ENCODE measurements around the gene ZNF354C.

Gene ZNF354C

GRCh38 chr5:179127136-179128040, 67.2 kb downstream of the ZNF354C start:
- no peak for DNase-seq (ENCODE audit: low read depth)

GRCh38 chr5:179128041-179128365, 67.8 kb downstream of the ZNF354C start:
- DNase-seq (ENCODE audit: low read depth): no peak

DNA sequence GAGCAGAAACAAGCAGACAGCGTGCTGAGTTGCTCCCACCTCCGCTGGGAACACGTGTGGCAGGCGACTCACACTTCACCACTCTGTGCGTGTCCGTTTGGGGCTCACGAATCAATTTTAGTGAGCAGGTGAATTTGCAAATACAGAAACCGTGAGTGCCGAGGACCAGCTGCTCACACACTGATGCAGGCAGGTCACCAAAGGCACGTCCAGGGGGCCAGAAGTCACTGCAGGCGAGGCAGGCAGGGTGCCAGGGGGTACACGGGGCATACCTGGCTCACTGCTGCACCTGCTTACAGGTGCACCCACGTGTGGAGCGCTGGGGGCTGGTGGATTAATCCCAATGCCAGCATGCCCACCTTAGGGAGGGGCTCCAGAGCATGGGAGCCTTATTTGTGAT, 68.8 kb downstream of the ZNF354C start:
- DNase-seq (ENCODE audit: low read depth): no peak

DNA sequence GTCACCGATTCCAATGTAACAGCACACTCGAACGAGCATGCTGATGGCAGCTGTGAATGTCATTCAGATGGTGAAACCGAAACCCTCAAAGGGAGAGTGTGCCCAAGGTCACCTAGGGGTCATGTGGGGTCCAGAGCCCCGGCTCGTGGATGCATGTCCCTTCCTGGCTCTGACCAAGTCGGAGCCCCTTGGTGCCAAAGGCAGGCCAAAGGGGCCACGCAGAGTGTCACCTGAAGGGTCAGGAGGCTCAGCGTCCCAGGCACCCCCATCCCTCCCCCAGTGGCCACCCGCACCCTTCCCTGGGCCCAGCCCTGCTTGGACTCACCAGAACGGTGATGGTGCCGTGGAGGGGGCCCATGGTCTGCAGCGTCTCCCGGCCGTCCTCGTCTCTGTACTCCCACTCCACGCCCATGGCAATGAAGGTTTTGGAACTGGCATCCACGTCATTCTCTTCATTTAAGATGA, 69.5 kb downstream of the ZNF354C start:
- no peak for DNase-seq (ENCODE audit: low read depth)

DNA sequence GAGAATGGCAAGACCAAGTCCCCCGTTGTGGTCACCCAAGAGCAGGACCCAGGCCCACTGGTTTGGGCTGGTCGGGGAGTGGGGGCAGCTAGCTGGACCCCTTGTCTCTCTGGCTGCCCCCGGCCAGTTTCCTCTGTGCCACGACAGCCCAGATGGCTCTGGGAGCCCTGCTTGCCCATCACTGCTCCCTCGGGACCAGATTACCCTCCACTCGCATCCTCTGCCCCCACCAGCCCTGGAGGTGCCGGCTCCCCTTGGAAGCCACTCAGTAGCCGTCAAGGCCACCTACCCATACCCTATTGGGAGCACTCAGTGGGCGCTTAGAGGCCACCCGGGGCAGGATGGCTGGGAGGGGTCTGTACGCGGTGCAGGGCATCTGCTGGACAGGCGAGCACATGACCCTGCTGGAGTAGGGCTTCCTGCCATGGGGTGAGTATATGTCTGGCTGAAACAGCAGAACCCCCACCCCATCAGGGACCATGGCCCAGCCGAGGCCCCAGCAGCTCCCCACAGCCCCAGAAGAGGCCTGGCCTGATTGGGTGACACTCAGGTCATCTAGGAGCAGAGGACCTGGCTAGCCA, 70.0 kb downstream of the ZNF354C start:
- DNase-seq (ENCODE audit: low read depth): no peak

DNA sequence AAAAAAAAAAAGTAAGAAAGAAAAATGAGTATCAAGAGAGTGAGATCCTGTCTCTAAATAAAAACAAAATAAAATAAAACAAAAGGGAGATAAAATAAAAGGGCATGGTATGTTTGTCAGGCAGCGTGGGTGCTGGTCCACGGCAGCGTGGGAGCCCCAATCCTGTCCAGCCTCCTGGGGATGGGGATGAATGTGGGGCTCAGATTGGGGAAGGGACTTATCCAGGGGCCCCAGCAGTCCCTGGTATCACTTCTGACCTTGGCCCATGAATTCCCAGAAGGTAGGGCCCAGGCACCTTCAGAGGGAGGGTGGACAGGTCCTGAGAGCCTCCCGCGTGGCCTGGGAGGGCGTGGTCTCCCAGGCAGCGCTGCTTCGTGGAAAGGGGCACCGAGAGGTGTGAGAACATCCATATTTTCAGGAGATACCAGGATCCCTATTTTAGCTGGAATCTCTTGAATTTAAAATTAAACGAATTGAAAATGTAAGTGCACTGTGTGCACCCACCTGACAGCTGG, 71.2 kb downstream of the ZNF354C start:
- no peak for DNase-seq (ENCODE audit: low read depth)

DNA sequence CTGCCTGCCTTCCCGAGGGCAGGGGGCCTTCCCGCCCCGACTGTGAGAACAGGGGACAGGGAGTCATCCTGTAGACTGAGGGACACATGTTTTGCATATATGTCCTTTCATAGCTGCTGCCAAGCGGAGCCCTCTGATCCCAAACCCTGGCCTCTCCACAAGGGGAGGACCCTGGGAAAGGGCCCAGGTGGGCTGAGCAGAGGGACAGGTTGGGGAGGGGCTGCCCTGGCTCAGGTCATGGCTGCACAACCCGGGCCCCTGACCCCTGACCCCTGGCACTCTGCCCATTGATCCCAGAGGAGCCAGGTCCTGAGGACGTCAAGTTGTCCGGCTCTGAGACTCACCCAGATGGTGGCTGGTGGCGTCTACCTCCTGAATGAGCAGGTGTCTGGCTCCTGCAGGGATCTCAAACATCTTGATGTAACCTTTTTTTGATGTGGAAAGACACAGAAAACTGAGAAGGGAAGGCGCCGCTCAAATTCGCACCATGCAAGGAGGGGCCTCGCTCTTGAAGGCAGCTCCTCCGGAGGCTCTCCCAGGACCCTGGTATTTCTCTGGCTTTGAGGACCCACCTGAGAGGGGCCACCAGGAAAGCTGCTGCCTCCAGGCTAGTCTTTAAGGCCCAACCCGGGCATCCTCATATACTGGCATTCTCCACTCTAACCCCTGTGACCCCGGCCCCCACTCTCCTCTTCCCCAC, 71.9 kb downstream of the ZNF354C start:
- no peak for DNase-seq (ENCODE audit: low read depth)

DNA sequence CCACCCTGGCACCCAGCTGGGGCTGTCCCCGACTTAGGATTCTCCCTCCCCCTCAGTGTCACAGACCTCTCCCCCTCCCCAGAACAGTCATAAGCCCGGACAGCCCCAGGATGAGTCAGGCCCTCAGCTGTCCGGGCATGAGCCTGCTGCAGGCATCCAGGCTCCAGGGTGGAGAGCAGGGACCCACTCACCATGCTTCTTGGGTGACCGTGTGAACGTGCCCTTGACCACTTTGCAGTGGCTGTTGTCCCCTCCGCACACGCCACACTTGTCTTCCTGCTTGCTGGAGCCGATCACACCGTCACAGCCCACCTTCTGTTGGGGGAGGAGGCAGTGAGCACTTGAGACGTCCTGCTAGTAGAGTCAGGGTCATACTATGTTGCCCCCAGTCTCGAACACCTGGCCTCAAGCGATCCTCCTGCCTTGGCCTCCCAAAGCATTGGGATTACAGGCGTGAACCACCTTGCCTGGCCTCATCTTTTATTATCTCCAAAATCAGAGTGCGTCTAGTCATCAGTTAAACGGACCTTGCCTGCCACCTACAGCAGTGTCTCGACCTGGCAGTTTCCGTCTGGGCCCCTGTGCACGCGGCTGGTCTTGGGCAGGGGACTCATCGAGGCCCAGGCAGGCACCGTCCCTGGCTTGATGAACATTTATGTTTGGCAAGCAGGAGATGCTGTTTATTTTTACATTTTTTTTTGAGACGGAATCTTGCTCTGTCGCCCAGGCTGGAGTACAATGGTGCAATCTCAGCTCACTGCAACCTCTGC, 72.6 kb downstream of the ZNF354C start:
- DNase-seq (ENCODE audit: low read depth): no peak
